Measurements from ENCODE around the gene ZCCHC24.

The ZCCHC24 gene

GRCh38 chr10:79434821-79435251, 10.6 kb downstream of the ZCCHC24 start:
- no peak for DNase-seq
- H3K27me3 Mint-ChIP-seq (ENCODE audit: low read depth, poor library complexity), result peaks cover 7% of the 10 kb centered on the region
- peaks cover 6% of the 10 kb centered on the region for H3K36me3 Mint-ChIP-seq (ENCODE audit: low read depth)
- peak overlapping the region; percentile 62 for H3K4me3 Mint-ChIP-seq
- H3K9me3 Mint-ChIP-seq, result no peaks in the 10 kb centered on the region
- peaks cover 72% of the 10 kb centered on the region for H3K4me1 Mint-ChIP-seq
- TF ChIP-seq, protein P1, sequence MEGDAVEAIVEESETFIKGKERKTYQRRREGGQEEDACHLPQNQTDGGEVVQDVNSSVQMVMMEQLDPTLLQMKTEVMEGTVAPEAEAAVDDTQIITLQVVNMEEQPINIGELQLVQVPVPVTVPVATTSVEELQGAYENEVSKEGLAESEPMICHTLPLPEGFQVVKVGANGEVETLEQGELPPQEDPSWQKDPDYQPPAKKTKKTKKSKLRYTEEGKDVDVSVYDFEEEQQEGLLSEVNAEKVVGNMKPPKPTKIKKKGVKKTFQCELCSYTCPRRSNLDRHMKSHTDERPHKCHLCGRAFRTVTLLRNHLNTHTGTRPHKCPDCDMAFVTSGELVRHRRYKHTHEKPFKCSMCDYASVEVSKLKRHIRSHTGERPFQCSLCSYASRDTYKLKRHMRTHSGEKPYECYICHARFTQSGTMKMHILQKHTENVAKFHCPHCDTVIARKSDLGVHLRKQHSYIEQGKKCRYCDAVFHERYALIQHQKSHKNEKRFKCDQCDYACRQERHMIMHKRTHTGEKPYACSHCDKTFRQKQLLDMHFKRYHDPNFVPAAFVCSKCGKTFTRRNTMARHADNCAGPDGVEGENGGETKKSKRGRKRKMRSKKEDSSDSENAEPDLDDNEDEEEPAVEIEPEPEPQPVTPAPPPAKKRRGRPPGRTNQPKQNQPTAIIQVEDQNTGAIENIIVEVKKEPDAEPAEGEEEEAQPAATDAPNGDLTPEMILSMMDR (IDR thresholded peaks at IDR 0.05), result no peak
- H3K27ac Mint-ChIP-seq, result peak overlapping the region; percentile 95

GRCh38 chr10:79434223-79434687, 11.2 kb downstream of the ZCCHC24 start:
- DNase-seq, result no peak
- peaks cover 7% of the 10 kb centered on the region for H3K27me3 Mint-ChIP-seq (ENCODE audit: low read depth, poor library complexity)
- no peaks in the 10 kb centered on the region for H3K9me3 Mint-ChIP-seq
- peak overlapping the region; percentile 74 for H3K27ac Mint-ChIP-seq
- peaks cover 6% of the 10 kb centered on the region for H3K36me3 Mint-ChIP-seq (ENCODE audit: low read depth)
- no peak overlapping the region for H3K4me3 Mint-ChIP-seq
- H3K4me1 Mint-ChIP-seq, result peaks cover 66% of the 10 kb centered on the region
- TF ChIP-seq, protein P1 (IDR thresholded peaks at IDR 0.05), result no peak

- peak overlapping the region; percentile 74 for H3K27ac Mint-ChIP-seq
- peaks cover 60% of the 10 kb centered on the region for H3K4me1 Mint-ChIP-seq
- no peak overlapping the region for H3K4me3 Mint-ChIP-seq
These were observed 11.9 kb downstream of the ZCCHC24 start for GRCh38 chr10:79433324-79434222.

GRCh38 chr10:79431891-79432831, 13.3 kb downstream of the ZCCHC24 start:
- no peaks in the 10 kb centered on the region for H3K9me3 Mint-ChIP-seq
- peaks cover 7% of the 10 kb centered on the region for H3K27me3 Mint-ChIP-seq (ENCODE audit: low read depth, poor library complexity)
- TF ChIP-seq, protein P1 (IDR thresholded peaks at IDR 0.05), result no peak
- H3K36me3 Mint-ChIP-seq (ENCODE audit: low read depth), result peaks cover 27% of the 10 kb centered on the region
- DNase-seq, result no peak
- peaks cover 48% of the 10 kb centered on the region for H3K4me1 Mint-ChIP-seq
- no peak overlapping the region for H3K4me3 Mint-ChIP-seq
- H3K27ac Mint-ChIP-seq, result no peak overlapping the region

More at GRCh38 chr10:79433324-79434222, 11.9 kb downstream of the ZCCHC24 start:
- H3K36me3 Mint-ChIP-seq (ENCODE audit: low read depth), result peaks cover 13% of the 10 kb centered on the region
- H3K9me3 Mint-ChIP-seq, result no peaks in the 10 kb centered on the region
- TF ChIP-seq, protein P1 (IDR thresholded peaks at IDR 0.05), result no peak
- peaks cover 7% of the 10 kb centered on the region for H3K27me3 Mint-ChIP-seq (ENCODE audit: low read depth, poor library complexity)
- no peak for DNase-seq

DNA sequence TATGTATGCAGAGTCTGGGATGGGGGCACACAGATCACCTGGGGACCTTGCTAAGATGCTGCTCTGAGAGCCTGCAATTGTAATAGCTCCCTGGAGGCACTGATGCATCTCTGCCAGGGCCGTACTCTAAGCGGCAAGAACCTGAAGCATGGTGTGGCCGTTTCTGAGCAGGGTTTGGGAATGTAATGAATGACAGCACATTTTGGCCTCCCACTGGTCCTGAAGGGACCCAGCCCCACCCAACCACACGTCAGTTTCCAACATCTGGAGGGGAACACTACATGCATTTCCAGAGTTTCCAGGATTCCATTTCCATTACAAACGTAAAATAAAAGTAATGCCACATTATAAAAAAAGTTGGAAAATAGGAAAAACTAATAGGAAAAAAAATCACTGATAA, 14.0 kb downstream of the ZCCHC24 start:
- Mint-ChIP-seq H3K27ac (no peak overlapping the region), H3K9me3 (peaks cover 3% of the 10 kb centered on the region)
- TF ChIP-seq, protein P1 (IDR thresholded peaks at IDR 0.05), result no peak

More for the DNA sequence above, 14.0 kb downstream of the ZCCHC24 start:
- Mint-ChIP-seq H3K4me3 (no peak overlapping the region), H3K36me3 (ENCODE audit: low read depth) (peaks cover 35% of the 10 kb centered on the region), H3K27me3 (ENCODE audit: low read depth, poor library complexity) (peaks cover 3% of the 10 kb centered on the region), H3K4me1 (peaks cover 42% of the 10 kb centered on the region)
- DNase-seq, result no peak
